Calu3 (cell line): ENCODE results near the gene UNKL. TPM values are rescaled to one million over a fixed set of nuclear protein-coding genes. Genes with fewer than 3 reads are reported as not detected.

Experiments
- BruUV-seq: library from RNA; stranded (reverse); fragments of 400-500 nt; replicated peaks from 2 replicates; lab custom pipeline; 2021; lab: Mats Ljungman, UMichigan
- CTCF ChIA-PET: fragments of 300-600 bp; sonication (Branson Sonifier 250); formaldehyde crosslinking; loops from one replicate; lab custom pipeline; 2022; ENCODE audit warnings: antibody characterized with exemption; lab: Charles Lee
- DNase-seq: peaks from one replicate; pipeline ENCODE4 v3.0.0; 2022
- H3K27ac Mint-ChIP-seq: one replicate; pipeline ENCODE4 v1.8.0; 2022; ENCODE audit warnings: mixed read lengths; ENCODE audit not compliant: unreplicated experiment
- H3K27me3 Mint-ChIP-seq: one replicate; pipeline ENCODE4 v1.8.0; 2022; ENCODE audit warnings: mixed read lengths; ENCODE audit not compliant: unreplicated experiment
- H3K36me3 Mint-ChIP-seq: one replicate; pipeline ENCODE4 v1.8.0; 2022; ENCODE audit warnings: mild to moderate bottlenecking, moderate library complexity, mixed read lengths; ENCODE audit not compliant: insufficient read depth, unreplicated experiment
- H3K4me1 Mint-ChIP-seq: one replicate; pipeline ENCODE4 v1.8.0; 2022; ENCODE audit warnings: mild to moderate bottlenecking, low read depth, mixed read lengths; ENCODE audit not compliant: unreplicated experiment
- H3K4me3 Mint-ChIP-seq: one replicate; pipeline ENCODE4 v1.8.0; 2022; ENCODE audit warnings: mild to moderate bottlenecking, low read depth, moderate library complexity, mixed read lengths; ENCODE audit not compliant: unreplicated experiment
- H3K9me3 Mint-ChIP-seq: one replicate; pipeline ENCODE4 v1.8.0; 2022; ENCODE audit warnings: low read depth, mixed read lengths; ENCODE audit not compliant: unreplicated experiment
- CTCF ChIP-seq: fragments of 200-600 bp; IDR thresholded peaks from one replicate; pipeline ENCODE4 v1.8.0; 2022; ENCODE audit warnings: antibody characterized with exemption; ENCODE audit not compliant: unreplicated experiment
- intact Hi-C: fragments of 100-400 bp; cut with micrococcal nuclease; formaldehyde crosslinking; loops from one replicate; pipeline ENCODE4 v1.10.0; 2022; ENCODE audit not compliant: unreplicated experiment
- total RNA-seq: library from RNA; stranded (reverse); gene quantifications from 2 replicates; pipeline ENCODE4 v1.2.3, GENCODE V29; 2022

The UNKL gene
- total RNA-seq, 1 experiment from 2014 or later = 35.5 TPM

GRCh38 chr16:1338855-1339675 lies 75.4 kb downstream of the UNKL start:
- no peak for DNase-seq
- H3K27ac Mint-ChIP-seq = no peak overlapping the region
- peaks cover 47% of the 10 kb centered on the region for H3K27me3 Mint-ChIP-seq
- H3K4me3 Mint-ChIP-seq = no peak overlapping the region
- peaks cover 13% of the 10 kb centered on the region for H3K4me1 Mint-ChIP-seq
- no peak for TF ChIP-seq CTCF
- H3K36me3 Mint-ChIP-seq = peaks cover 23% of the 10 kb centered on the region
- intact Hi-C loops = no loop called here
- H3K9me3 Mint-ChIP-seq = no peaks in the 10 kb centered on the region
- no TSS peak for BruUV-seq
- CTCF ChIA-PET = interaction anchor here (1.5 to 1.8 kb wide), 2 partner anchors 7 to 10 kb away, joined by 3 to 7 read pairs; no protein-coding TSS in a partner anchor

- peaks cover 7% of the 10 kb centered on the region for H3K4me1 Mint-ChIP-seq
- no peaks in the 10 kb centered on the region for H3K9me3 Mint-ChIP-seq
- peak; percentile 92 for TF ChIP-seq CTCF
- H3K27ac Mint-ChIP-seq = no peak overlapping the region
- no TSS peak for BruUV-seq
- DNase-seq = peak; percentile 90
- CTCF ChIA-PET = interaction anchor here (0.9 to 1.8 kb wide), 3 partner anchors 8 to 37 kb away, joined by 3 to 7 read pairs (median 4); no protein-coding TSS in a partner anchor
- peaks cover 16% of the 10 kb centered on the region for H3K36me3 Mint-ChIP-seq
- H3K4me3 Mint-ChIP-seq = no peak overlapping the region
- intact Hi-C loops = no loop called here
- H3K27me3 Mint-ChIP-seq = peaks cover 40% of the 10 kb centered on the region
These were observed 76.3 kb downstream of the UNKL start for GRCh38 chr16:1338119-1338730.

DNA sequence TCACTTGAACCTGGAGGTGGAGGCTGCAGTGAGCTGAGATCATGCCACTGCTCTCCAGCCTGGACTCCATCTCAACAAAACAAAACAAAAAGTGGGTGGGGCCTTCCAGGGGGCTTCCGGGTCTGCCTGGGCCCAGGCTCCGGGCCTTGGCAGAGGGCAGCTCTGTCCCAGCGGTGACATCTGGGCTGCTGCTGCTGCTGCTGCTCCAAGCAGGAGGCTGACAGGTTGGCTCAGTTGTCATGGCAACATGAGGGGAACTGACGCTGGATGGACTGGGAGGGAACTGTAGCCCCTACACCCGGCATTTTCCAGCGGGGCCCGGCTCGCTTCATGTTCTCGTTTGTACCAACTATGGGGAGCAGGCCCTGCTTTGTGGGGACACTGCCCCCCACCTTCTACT lies 77.0 kb downstream of the UNKL start:
- Mint-ChIP-seq H3K4me3 (no peak overlapping the region), H3K4me1 (no peaks in the 10 kb centered on the region), H3K27me3 (peaks cover 33% of the 10 kb centered on the region), H3K27ac (no peak overlapping the region), H3K36me3 (peaks cover 8% of the 10 kb centered on the region), H3K9me3 (no peaks in the 10 kb centered on the region)
- no peak for DNase-seq
- no TSS peak for BruUV-seq
- CTCF ChIA-PET = interaction anchor here (0.9 to 1.8 kb wide), 2 partner anchors 9 to 36 kb away, joined by 4 to 7 read pairs; no protein-coding TSS in a partner anchor
- intact Hi-C loops = no loop called here
- TF ChIP-seq CTCF = no peak

- intact Hi-C loops = no loop called here
- Mint-ChIP-seq H3K4me3 (no peak overlapping the region), H3K4me1 (peaks cover 2% of the 10 kb centered on the region), H3K36me3 (peaks cover 12% of the 10 kb centered on the region), H3K27ac (no peak overlapping the region), H3K27me3 (peaks cover 32% of the 10 kb centered on the region), H3K9me3 (no peaks in the 10 kb centered on the region)
- BruUV-seq = no TSS peak
- TF ChIP-seq CTCF = no peak
- CTCF ChIA-PET = interaction anchor here (0.6 kb wide), 1 partner anchor 28 kb away, joined by 3 read pairs; no protein-coding TSS in a partner anchor
- no peak for DNase-seq
These were observed 77.9 kb downstream of the UNKL start for GRCh38 chr16:1336619-1337018.
